Measurements from ENCODE around the gene GMNN.
"Not testable (repeated sequence)": the region's sequence is repeated elsewhere in the genome, so short reads cannot be mapped to it uniquely, and the experiment has no call there.

GMNN gene

GRCh38 chr6:24743265-24743943, 31.3 kb upstream of the GMNN start:
- no peak for DNase-seq (ENCODE audit: low spot score)
- no peak for TF ChIP-seq CTCF (IDR thresholded peaks at IDR 0.05)
- Histone ChIP-seq H3K27ac (peak overlapping the region; percentile 22 to 76), H3K4me3 (no peak overlapping the region)

DNA sequence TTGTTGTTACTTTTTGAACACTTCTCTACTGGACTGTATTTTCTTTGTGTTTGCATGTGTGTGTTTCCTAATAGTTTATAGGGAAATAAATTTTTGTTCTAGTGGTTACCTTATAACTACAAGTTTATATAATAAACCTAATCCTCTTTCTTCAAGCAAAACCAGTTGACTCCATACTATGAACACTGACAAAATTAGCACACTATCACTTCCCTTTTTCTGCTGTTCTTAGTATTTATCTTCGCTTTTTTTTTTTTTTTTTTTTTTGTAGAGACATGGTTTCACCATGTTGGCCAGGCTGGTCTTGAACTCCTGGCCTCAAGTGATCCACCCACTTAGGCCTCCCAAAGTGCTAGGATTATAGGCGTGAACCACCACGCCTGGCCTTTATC, 30.8 kb upstream of the GMNN start:
- DNase-seq (ENCODE audit: low spot score) = no peak
- Histone ChIP-seq H3K27ac (peak overlapping the region in 1 of 2 donors; percentile 76), H3K4me3 (no peak overlapping the region)
- TF ChIP-seq CTCF (IDR thresholded peaks at IDR 0.05) = no peak

DNA sequence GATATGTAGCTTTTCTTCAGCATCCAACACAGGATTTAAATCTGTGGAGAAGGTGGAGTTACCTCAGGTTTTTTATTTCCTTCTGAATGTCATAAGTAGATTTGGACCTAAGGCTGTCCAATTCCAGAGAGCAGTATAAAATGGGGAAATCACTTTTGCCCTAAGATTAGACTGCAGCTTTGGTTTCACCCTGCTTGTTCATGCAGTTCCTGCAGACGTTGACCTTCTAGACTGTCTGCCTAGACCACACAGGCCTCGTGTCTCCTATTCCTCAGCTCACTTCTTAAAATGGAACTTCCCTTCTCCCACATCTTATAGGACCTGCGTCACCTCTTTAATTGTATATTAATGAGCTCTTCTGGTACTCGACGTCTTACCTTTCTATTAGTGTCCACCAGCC, 29.8 kb upstream of the GMNN start:
- peak overlapping the region in 1 of 2 donors; percentile 32 for H3K27ac ChIP-seq
- no peak overlapping the region for H3K4me3 ChIP-seq
- no peak for TF ChIP-seq CTCF (IDR thresholded peaks at IDR 0.05)
- DNase-seq (ENCODE audit: low spot score) = no peak

DNA sequence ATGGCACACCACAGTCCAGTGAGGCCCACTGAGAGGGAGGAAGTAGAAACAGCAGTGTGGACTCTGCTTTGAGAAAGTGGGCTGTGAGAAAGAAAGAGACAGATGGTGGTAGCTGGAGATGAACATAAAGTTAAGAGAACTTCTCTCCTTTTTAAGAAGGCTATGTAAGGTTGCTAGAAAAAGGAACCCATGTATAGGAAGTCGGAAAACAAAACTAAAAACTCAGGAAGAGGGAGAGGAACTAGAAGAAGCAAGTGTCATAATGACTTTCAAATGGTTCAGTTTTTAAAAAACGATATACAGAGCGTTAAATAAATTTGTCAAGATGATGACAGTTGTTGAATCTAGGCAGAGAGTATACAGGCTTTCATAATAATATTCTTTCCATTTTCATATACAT, 25.4 kb upstream of the GMNN start:
- no peak for TF ChIP-seq CTCF (IDR thresholded peaks at IDR 0.05)
- no peak for DNase-seq (ENCODE audit: low spot score)
- H3K27ac ChIP-seq = peak overlapping the region in 1 of 2 donors; percentile 1
- no peak overlapping the region for H3K4me3 ChIP-seq

GRCh38 chr6:24750878-24751277, 23.9 kb upstream of the GMNN start:
- H3K4me3 ChIP-seq; DNase-seq (ENCODE audit: low spot score): not testable (repeated sequence)

GRCh38 chr6:24752503-24752902, 22.2 kb upstream of the GMNN start:
- TF ChIP-seq CTCF (IDR thresholded peaks at IDR 0.05) = no peak
- no peak overlapping the region for H3K4me3 ChIP-seq
- H3K27ac ChIP-seq = no peak overlapping the region
- no peak for DNase-seq (ENCODE audit: low spot score)

More at GRCh38 chr6:24750878-24751277, 23.9 kb upstream of the GMNN start:
- H3K27ac ChIP-seq = not testable (repeated sequence)

GRCh38 chr6:24752917-24753492, 21.7 kb upstream of the GMNN start:
- no peak for DNase-seq (ENCODE audit: low spot score)
- Histone ChIP-seq H3K27ac (no peak overlapping the region), H3K4me3 (no peak overlapping the region)
- no peak for TF ChIP-seq CTCF (IDR thresholded peaks at IDR 0.05)
